A549 treated with CpdA at 1 μM for 4 hours (cell line): Measurements from ENCODE around the gene RUFY1. TPM values are rescaled to one million over a fixed set of nuclear protein-coding genes. Genes with fewer than 3 reads are reported as not detected.

Source experiments
- total RNA-seq: library from RNA; stranded (reverse); fragments of 200-300 nt; extraction: Qiagen RNA extraction; gene quantifications from 5 replicates; pipeline ENCODE4 v1.2.3, GENCODE V29; 2022; ENCODE audit warnings: low read depth

Gene RUFY1, protein sequence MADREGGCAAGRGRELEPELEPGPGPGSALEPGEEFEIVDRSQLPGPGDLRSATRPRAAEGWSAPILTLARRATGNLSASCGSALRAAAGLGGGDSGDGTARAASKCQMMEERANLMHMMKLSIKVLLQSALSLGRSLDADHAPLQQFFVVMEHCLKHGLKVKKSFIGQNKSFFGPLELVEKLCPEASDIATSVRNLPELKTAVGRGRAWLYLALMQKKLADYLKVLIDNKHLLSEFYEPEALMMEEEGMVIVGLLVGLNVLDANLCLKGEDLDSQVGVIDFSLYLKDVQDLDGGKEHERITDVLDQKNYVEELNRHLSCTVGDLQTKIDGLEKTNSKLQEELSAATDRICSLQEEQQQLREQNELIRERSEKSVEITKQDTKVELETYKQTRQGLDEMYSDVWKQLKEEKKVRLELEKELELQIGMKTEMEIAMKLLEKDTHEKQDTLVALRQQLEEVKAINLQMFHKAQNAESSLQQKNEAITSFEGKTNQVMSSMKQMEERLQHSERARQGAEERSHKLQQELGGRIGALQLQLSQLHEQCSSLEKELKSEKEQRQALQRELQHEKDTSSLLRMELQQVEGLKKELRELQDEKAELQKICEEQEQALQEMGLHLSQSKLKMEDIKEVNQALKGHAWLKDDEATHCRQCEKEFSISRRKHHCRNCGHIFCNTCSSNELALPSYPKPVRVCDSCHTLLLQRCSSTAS
- total RNA-seq, result 27.1 to 31.2 TPM (median 29.0 TPM) in 5 replicates

DNA sequence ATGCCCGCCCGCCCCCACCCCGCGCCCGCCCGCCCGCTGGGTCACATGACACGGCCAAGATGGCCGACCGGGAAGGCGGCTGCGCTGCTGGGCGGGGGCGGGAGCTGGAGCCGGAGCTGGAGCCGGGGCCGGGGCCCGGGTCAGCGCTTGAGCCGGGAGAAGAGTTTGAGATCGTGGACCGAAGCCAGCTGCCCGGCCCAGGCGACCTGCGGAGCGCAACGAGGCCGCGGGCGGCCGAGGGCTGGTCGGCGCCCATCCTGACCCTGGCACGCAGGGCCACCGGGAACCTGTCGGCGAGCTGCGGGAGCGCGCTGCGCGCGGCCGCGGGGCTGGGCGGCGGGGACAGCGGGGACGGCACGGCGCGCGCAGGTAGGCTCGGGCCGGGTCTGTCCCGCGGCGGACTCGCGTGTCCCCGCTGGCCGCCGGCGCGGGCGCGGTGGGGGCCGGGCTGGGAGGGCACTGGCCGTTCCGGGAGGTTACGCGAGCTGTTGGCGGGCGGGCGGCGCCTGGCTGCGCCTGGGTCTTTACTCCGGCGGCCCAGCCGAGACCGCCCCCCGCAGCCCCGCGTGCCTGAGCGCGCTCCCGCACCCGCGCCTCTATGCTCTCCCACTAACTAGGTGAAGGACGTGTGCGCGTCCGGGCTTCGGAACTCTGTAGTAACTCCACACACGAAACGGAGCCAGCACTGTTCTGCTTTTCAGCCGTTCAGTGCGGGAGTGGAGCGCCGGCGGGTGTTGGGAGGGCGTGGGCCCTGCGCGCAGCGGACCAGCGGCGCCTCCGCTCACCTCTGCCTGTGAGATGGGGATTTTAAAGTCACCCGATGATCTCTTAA, at the start of gene RUFY1:
TSS of gene RUFY1 (plus strand) at position 44 of the 832 bp plus-strand sequence. CDS start at position 60, 16 bp downstream.

DNA sequence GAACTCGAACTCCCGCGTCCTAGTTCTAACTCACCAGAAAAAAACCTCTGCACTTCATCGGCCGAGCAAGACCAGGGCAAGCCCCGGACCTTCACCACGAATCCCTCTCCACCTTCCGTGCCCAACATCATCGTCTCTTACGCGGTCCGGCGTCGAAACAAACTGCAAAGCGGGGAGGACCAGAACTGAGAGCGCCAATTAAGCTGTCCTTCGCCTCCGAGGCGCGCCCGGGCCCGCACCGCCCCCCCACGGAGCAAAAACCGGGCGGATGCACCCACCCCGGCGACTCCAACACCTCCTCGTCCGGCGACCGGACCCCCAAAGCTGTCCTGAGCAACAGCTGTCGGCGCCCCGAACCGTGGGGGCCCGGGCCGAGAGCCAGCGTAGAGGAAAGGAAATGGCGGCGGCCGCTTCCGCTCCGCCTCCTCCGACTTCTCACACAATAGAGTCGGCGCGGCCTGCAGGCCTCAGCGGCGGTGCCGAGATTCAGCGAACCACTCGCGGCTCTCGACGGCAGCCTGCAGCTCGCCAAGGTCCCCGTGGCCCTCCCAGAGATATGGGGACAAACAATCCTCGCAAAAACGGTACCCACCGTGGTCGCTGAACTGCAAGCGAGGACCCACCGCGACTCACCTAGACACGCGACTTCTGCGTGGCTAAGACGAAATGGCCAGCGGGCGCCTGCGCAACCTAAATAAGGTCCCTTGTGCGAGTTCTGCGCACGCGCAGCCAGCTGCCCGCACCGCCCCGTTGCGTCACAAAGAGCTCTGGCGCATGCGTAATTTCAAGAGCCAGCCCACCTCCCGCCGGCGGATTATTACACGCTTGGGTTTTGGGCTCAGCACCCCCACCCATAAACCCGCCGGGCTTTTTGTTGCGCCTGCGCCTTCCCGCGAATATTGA, 72.9 kb downstream of the RUFY1 start, which contains the start of gene HNRNPH1:
TSS of gene HNRNPH1 (minus strand) at position 669 of the 903 bp plus-strand sequence. CDS start at position 131, 538 bp downstream.

Other genes with a start within 250 kb of the RUFY1 start
- gene ADAMTS2, start 205.1 kb upstream of the RUFY1 start, total RNA-seq, result 0.06 to 0.10 TPM (median 0.07 TPM) in 3 of 5 replicates, not detected in the others
- gene HNRNPH1, start 73.1 kb downstream of the RUFY1 start, total RNA-seq, result 487 to 731 TPM (median 520 TPM) in 5 replicates
- not detected in 5 replicates for gene CBY3, start 130.5 kb downstream of the RUFY1 start, total RNA-seq
- gene CANX, start 148.4 kb downstream of the RUFY1 start, total RNA-seq, result 352 to 462 TPM (median 395 TPM) in 5 replicates
- 18.3 to 21.6 TPM (median 21.2 TPM) in 5 replicates for gene MAML1, start 182.3 kb downstream of the RUFY1 start, total RNA-seq
- gene LTC4S, start 243.4 kb downstream of the RUFY1 start, total RNA-seq, result 0.16 TPM in 1 of 5 replicates, not detected in the others